ENCODE results near the gene DPM3.
A peak's percentile ranks its signal among the peaks of the same experiment; 100 is the strongest.

The DPM3 gene

GRCh38 chr1:155125946-155126555 lies 14.3 kb downstream of the DPM3 start (continued):
- no peak for TF ChIP-seq ZNF280D (tag by site-specific recombination; IDR thresholded peaks at IDR 0.05)
- no peak for TF ChIP-seq ZNF664 (tag by site-specific recombination; IDR thresholded peaks at IDR 0.05)
- TF ChIP-seq MZF1 (tag by site-specific recombination; IDR thresholded peaks at IDR 0.05; ENCODE audit: borderline replicate concordance), result no peak
- no peak for TF ChIP-seq ZBTB21 (tag by site-specific recombination; IDR thresholded peaks at IDR 0.05)
- no peak for TF ChIP-seq ZNF266 (tag by site-specific recombination; IDR thresholded peaks at IDR 0.05; ENCODE audit: low read depth)
- no peak for TF ChIP-seq ZBTB7A (tag by site-specific recombination; IDR thresholded peaks at IDR 0.05; ENCODE audit: low read depth)
- TF ChIP-seq ZNF366 (tag by site-specific recombination; conservative IDR thresholded peaks at IDR 0.05), result peak; percentile 54
- TF ChIP-seq REPIN1 (tag by site-specific recombination; IDR thresholded peaks at IDR 0.05; ENCODE audit: low read depth), result no peak
- TF ChIP-seq ZNF548 (tag by site-specific recombination; IDR thresholded peaks at IDR 0.05), result no peak
- TF ChIP-seq ZNF610 (tag by site-specific recombination; IDR thresholded peaks at IDR 0.05; ENCODE audit: borderline replicate concordance), result no peak
- TF ChIP-seq SALL2 (tag by site-specific recombination; IDR thresholded peaks at IDR 0.05; ENCODE audit: borderline replicate concordance), result no peak
- no peak for TF ChIP-seq ZBTB49 (tag by site-specific recombination; IDR thresholded peaks at IDR 0.05; ENCODE audit: low read depth)
- no peak for TF ChIP-seq ZSCAN4 (tag by site-specific recombination; IDR thresholded peaks at IDR 0.05)
- peak; percentile 96 for TF ChIP-seq SP7 (tag by site-specific recombination; IDR thresholded peaks at IDR 0.05)
- TF ChIP-seq WT1 (tag by site-specific recombination; IDR thresholded peaks at IDR 0.05), result no peak; the same call in 1 of the 2 replicates
- no peak for TF ChIP-seq ZNF473 (tag by site-specific recombination; IDR thresholded peaks at IDR 0.05)
- no peak for TF ChIP-seq ZNF174 (tag by site-specific recombination; IDR thresholded peaks at IDR 0.05)
- no peak for TF ChIP-seq ZNF843 (tag by site-specific recombination; IDR thresholded peaks at IDR 0.05)
- TF ChIP-seq ZNF561 (tag by site-specific recombination; IDR thresholded peaks at IDR 0.05; ENCODE audit: borderline replicate concordance), result peak; percentile 20; the same call in 1 of the 2 replicates
- no peak for TF ChIP-seq ZNF777 (tag by site-specific recombination; IDR thresholded peaks at IDR 0.05; ENCODE audit: borderline replicate concordance)
- no peak for TF ChIP-seq KLF9 (tag by site-specific recombination; IDR thresholded peaks at IDR 0.05; ENCODE audit: low read depth)
- peak; percentile 53; the same call in 1 of the 2 replicates for TF ChIP-seq ZXDB (tag by site-specific recombination; IDR thresholded peaks at IDR 0.05)
- TF ChIP-seq ZBTB1 (tag by site-specific recombination; IDR thresholded peaks at IDR 0.05), result no peak
- no peak for TF ChIP-seq ZNF555 (tag by site-specific recombination; conservative IDR thresholded peaks at IDR 0.05)
- no peak for TF ChIP-seq YY1 (tag by site-specific recombination; IDR thresholded peaks at IDR 0.05)
- TF ChIP-seq PRDM4 (tag by site-specific recombination; IDR thresholded peaks at IDR 0.05), result 0 out of 2 replicates have a peak, but pooled peaks have one; percentile 6
- TF ChIP-seq OSR2 (tag by site-specific recombination; IDR thresholded peaks at IDR 0.05), result no peak
- no peak for TF ChIP-seq ZNF398 (tag by site-specific recombination; IDR thresholded peaks at IDR 0.05)
- TF ChIP-seq GLI4 (tag by site-specific recombination; IDR thresholded peaks at IDR 0.05), result no peak; the same call in 1 of the 2 replicates
- TF ChIP-seq ZNF37A (tag by site-specific recombination; IDR thresholded peaks at IDR 0.05), result no peak
- TF ChIP-seq ZNF701 (tag by site-specific recombination; IDR thresholded peaks at IDR 0.05), result no peak
